Muscle layer of duodenum (tissue), 2 donors: ENCODE measurements around the gene COL4A5.
"Not testable (repeated sequence)": the region's sequence is repeated elsewhere in the genome, so short reads cannot be mapped to it uniquely, and the experiment has no call there.

Experiments
- H3K27ac ChIP-seq: one replicate; pipeline ENCODE4 v1.7.0; 2013; ENCODE audit warnings: mild to moderate bottlenecking, low read length
- H3K27me3 ChIP-seq: one replicate; pipeline ENCODE4 v1.7.0; 2013; ENCODE audit warnings: low read depth, mild to moderate bottlenecking, control low read depth, low read length
- H3K36me3 ChIP-seq, 2 donors: one replicate each; pipeline ENCODE4 v1.7.0; 2013; ENCODE audit warnings: low read length in 2 of 2, control low read depth in 1 of 2, mild to moderate bottlenecking in 1 of 2; ENCODE audit not compliant: insufficient read depth in 2 of 2, control insufficient read depth in 1 of 2
- H3K4me1 ChIP-seq, 2 donors: one replicate each; pipeline ENCODE4 v1.7.0; 2013; ENCODE audit warnings: low read length in 2 of 2, mild to moderate bottlenecking in 2 of 2, control low read depth in 1 of 2, moderate library complexity in 1 of 2; ENCODE audit not compliant: insufficient read depth in 2 of 2, control insufficient read depth in 1 of 2
- H3K4me3 ChIP-seq, 2 donors: one replicate each; pipeline ENCODE4 v1.7.0; 2013; ENCODE audit warnings: low read length in 2 of 2, low read depth in 1 of 2, mild to moderate bottlenecking in 1 of 2
- H3K9me3 ChIP-seq, 2 donors: one replicate each; pipeline ENCODE4 v1.7.0; 2013; ENCODE audit warnings: low read length in 2 of 2, control low read depth in 1 of 2, mild to moderate bottlenecking in 1 of 2; ENCODE audit not compliant: control insufficient read depth in 1 of 2
- donor health status: healthy.

COL4A5 gene

DNA sequence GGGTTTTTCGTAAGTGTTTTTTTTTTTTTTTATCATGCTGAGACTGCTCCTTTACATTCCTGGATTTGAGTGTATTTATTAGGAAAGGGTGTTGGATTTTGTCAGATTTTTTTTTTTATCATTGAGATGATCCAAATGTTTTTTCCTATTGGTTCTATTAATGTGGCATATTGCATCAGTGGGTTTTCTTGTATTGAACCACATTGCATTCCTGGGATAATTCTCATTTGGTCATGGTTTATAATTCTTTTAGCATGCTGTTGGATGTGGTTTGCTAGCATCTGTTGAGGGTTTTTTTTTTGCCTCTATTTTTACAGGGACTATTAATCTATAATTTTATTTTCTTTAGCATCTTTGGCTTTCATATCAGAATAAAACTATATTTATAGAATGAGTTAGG lies 28.8 kb downstream of the COL4A5 start:
- Histone ChIP-seq H3K4me1 (no peaks in the 10 kb centered on the region), H3K36me3 (no peaks in the 10 kb centered on the region), H3K27ac (no peak overlapping the region), H3K4me3 (no peak overlapping the region), H3K27me3 (no peaks in the 10 kb centered on the region), H3K9me3 (no peaks in the 10 kb centered on the region)

DNA sequence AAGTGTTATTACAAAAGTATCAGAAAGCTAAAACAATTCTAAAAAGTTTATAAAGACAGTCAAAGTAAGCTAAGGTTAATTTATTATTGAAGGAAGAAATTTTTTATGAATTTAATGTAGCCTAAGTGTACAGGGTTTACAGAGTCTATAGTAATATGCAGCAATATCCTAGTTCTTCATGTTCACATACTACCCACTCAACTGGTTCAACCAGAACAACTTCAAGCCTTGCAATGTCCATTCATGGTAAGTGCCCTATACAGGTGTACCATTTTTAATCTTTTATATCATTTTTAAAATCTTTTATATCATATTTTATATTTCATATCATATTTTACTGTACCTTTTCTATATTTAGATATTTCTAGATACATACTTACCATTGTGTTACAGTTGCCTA lies 34.3 kb downstream of the COL4A5 start:
- H3K4me1 ChIP-seq, result no peaks in the 10 kb centered on the region
- no peaks in the 10 kb centered on the region for H3K27me3 ChIP-seq
- no peak overlapping the region for H3K27ac ChIP-seq
- no peaks in the 10 kb centered on the region for H3K9me3 ChIP-seq
- H3K36me3 ChIP-seq, result no peaks in the 10 kb centered on the region
- no peak overlapping the region for H3K4me3 ChIP-seq

DNA sequence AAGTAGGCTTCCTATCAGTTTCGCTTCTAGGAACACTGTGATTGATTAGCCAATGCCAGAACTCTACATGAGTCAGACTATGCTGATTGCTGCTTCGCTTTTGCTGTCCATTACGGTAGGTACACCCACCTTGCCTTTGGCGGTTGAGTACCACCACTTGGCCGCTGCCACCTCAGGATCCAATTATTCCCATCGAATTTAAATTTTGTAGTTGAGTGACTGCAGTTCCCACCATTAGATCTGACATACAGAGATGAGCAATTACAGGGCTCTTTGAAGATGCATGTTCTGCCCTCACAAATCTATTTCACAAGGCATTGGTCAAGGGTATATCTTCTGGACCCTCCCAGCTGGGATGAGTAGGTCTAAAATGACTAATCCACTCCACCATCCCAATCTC lies 41.9 kb downstream of the COL4A5 start:
- H3K9me3 ChIP-seq, H3K4me3 ChIP-seq, H3K27ac ChIP-seq, H3K36me3 ChIP-seq, H3K27me3 ChIP-seq, H3K4me1 ChIP-seq: not testable (repeated sequence)

DNA sequence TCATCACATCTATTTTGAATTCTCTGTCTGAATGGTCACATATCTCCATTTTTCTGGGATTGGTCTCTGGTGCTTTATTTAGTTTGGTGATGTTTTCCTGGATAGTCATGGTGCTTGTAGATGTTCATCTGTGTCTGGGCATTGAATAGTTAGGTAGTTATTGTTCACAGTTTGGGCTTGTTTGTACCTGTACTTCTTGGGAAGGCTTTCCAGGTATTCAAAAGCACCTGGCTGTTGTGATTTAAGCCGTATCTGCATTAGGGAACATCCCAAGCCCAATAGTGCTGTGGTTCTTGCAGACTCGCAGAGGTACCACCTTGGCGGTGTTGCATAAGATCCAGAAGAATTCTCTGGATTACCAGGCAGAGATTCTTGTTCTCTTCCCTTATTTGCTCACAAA lies 44.6 kb downstream of the COL4A5 start:
- no peaks in the 10 kb centered on the region for H3K36me3 ChIP-seq
- H3K9me3 ChIP-seq, result no peaks in the 10 kb centered on the region
- H3K4me1 ChIP-seq, result no peaks in the 10 kb centered on the region
- no peaks in the 10 kb centered on the region for H3K27me3 ChIP-seq
- H3K4me3 ChIP-seq, result no peak overlapping the region
- H3K27ac ChIP-seq, result no peak overlapping the region

DNA sequence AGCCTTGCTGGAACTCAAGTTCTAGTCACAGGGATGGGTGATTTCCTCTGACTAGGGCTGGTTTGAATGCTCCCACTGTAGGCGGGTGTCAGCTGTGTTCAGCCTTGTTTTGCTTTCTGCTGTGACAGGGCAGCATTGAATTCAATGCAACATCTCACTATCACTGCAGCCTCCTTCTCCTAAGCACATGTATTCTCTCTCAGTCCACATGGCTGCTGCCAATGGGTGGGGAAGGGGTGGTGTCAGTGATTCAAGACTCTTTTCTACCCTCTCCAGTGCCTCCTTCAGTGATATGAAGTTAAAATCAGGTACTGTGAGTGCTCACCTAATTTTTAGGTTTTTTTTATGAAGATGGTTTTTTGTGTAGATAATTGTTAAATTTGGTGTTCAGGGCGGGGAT lies 46.3 kb downstream of the COL4A5 start:
- Histone ChIP-seq H3K36me3 (no peaks in the 10 kb centered on the region), H3K9me3 (no peaks in the 10 kb centered on the region), H3K4me3 (no peak overlapping the region), H3K27ac (no peak overlapping the region), H3K4me1 (no peaks in the 10 kb centered on the region), H3K27me3 (no peaks in the 10 kb centered on the region)

DNA sequence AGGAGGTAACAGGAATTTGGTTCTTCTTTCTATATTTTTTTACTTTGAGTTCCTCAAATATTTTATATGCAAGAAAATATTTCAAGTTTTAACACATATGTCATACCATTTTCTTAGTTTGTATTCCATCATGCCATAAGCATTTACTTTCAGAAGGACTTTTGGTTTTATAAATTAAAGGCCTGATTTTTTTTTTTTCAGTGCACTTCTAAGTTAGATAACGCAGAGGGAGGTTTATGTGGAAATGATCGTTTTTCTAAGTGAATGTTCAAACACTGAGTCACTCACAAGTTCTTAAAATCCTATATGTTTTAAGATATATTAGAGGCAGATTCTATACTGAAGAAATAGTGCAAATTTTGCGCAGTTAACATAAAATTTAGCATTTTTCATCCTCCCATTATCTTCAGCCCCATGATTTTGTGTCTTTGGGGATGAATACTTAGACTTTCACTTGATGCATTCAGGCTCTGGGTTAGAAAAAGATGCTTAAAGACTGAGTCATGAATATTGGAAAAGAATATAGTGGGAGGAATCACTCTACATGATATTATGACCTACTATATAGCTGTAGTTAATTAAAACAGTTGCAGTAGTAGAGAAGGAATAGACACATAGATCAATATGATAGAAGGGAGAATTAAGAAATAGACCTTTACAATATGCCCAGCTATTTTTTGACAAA lies 54.9 kb downstream of the COL4A5 start:
- Histone ChIP-seq H3K9me3 (no peaks in the 10 kb centered on the region), H3K4me1 (no peaks in the 10 kb centered on the region), H3K36me3 (no peaks in the 10 kb centered on the region), H3K27me3 (no peaks in the 10 kb centered on the region), H3K27ac (no peak overlapping the region), H3K4me3 (no peak overlapping the region)

DNA sequence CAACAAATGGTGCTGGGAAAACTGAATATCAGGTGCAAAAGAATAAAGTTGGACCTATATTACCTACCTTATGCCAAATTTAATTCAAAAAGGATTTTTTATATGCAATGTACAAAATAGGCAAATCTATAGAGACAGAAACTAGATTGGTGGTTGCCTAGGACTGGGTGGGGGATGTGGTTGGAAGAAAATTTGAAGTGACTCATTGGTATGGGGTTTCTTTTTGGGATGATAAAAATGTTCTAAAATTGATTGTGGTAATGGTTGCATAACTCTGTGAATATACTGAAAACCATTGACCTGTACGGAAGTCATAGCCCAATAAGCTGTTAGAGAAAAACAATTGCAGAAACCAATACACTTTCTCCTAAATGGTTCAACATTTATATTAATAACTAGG lies 72.1 kb downstream of the COL4A5 start:
- Histone ChIP-seq H3K27me3 (no peaks in the 10 kb centered on the region), H3K4me3 (no peak overlapping the region), H3K9me3 (peaks cover 0 to 2% of the 10 kb centered on the region in 2 donors), H3K36me3 (no peaks in the 10 kb centered on the region), H3K27ac (no peak overlapping the region), H3K4me1 (no peaks in the 10 kb centered on the region)

DNA sequence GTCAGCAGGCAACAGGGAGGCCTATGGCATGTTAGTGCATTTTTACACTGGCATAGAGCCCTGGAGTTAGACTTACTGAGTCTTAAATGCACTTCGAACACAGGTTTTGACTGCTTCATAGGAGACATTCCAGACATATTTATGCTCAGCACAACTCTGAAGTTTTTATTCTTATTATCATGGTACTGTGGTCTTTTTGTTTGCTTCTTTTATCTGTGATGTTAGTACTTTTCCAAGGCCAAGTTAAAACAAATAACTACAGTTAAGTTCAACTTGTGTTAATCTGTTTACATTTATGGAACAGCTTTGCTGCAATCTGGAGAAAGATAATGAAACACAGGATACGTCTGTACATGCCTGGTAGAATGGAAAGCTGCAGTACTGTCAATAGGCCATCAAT lies 76.5 kb downstream of the COL4A5 start:
- no peaks in the 10 kb centered on the region for H3K27me3 ChIP-seq

DNA sequence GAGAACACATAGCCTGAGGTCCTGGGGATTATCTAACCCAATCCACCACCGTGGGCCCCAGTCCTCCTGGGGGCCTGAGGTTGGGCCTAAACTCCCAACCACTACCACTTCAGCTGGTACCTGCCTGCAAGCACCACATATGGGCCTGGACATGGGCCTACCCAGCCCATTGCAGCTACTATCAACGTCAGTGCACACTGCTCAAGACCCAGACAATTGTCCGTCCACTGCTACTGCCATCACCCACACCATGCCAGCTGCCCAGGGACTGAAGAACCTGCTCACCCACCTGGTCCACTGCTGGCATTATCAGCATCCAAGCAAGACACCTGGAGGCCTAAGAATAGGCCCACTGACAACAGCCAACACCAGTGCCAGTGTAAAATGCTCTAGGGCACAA lies 88.1 kb downstream of the COL4A5 start:
- Histone ChIP-seq H3K4me1 (no peaks in the 10 kb centered on the region), H3K4me3 (no peak overlapping the region), H3K27ac (no peak overlapping the region), H3K27me3 (no peaks in the 10 kb centered on the region), H3K36me3 (no peaks in the 10 kb centered on the region), H3K9me3 (no peaks in the 10 kb centered on the region)

More for the DNA sequence above, 76.5 kb downstream of the COL4A5 start:
- no peak overlapping the region for H3K4me3 ChIP-seq
- no peak overlapping the region for H3K27ac ChIP-seq
- no peaks in the 10 kb centered on the region for H3K4me1 ChIP-seq
- H3K36me3 ChIP-seq, result no peaks in the 10 kb centered on the region
- no peaks in the 10 kb centered on the region for H3K9me3 ChIP-seq

DNA sequence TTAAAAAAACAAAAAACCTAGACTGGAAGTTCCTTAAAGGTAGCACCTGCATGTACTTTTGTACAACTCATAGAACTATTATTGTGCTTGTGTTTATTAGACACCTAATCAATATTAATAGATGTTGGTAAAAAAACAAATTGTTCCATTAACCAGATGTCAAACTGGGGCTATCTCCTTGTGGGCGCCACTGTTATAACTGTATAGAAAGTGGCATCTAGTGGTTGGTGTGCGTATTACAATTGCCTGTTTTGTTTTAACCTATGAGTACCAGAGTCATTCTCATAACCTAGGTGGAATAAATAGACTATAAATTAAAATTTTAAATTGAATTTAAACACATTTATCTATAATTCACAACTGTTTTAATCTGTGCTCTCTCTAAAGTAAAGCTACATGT lies 97.4 kb downstream of the COL4A5 start:
- Histone ChIP-seq H3K27me3 (no peaks in the 10 kb centered on the region), H3K36me3 (no peaks in the 10 kb centered on the region), H3K4me3 (no peak overlapping the region), H3K4me1 (no peaks in the 10 kb centered on the region), H3K9me3 (no peaks in the 10 kb centered on the region), H3K27ac (no peak overlapping the region)

DNA sequence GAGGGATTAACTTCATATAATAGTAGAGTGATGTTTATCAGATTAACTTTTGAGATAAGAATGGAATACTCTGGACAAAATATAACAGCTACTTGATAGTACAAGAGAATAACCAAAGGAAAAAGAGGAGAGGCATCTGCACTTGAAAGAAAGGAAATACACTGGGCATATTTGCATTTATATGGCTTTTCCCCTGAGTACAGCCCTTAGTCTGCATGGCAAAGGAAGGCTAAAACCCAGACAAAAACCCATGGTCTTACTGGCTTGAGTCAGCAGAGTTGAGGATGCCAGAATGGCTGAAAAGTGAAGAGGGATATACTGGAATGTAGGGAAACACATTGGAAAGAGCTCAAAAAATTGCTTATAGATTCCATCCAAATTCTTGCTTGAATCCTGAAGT lies 101.6 kb downstream of the COL4A5 start:
- H3K4me1 ChIP-seq, result no peaks in the 10 kb centered on the region
- no peaks in the 10 kb centered on the region for H3K36me3 ChIP-seq
- no peaks in the 10 kb centered on the region for H3K9me3 ChIP-seq
- H3K27me3 ChIP-seq, result no peaks in the 10 kb centered on the region
- no peak overlapping the region for H3K27ac ChIP-seq
- no peak overlapping the region for H3K4me3 ChIP-seq

DNA sequence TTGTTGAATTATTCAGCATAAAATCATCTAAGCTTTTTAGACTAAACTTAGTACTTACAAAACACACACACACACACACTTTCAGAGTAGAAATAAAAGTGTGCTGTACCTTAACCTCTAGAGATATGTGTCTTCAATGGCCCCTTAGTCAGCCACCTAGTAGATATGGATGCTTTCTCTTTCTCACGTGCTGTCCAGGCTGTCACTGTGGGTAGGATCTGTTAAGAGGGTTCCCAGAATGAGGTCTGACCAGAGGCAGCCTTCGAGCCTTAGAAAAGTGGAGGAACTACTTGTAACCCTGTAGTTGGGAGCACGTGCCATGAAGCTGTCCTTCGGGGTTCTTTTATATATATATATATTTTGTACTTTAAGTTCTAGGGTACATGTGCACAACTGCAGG lies 117.9 kb downstream of the COL4A5 start:
- peaks cover 0 to 2% of the 10 kb centered on the region in 2 donors for H3K4me1 ChIP-seq
- no peaks in the 10 kb centered on the region for H3K27me3 ChIP-seq
- H3K4me3 ChIP-seq, result no peak overlapping the region
- H3K27ac ChIP-seq, result no peak overlapping the region
- no peaks in the 10 kb centered on the region for H3K9me3 ChIP-seq
- no peaks in the 10 kb centered on the region for H3K36me3 ChIP-seq
